ENCODE results near the gene KICS2. TPM values are rescaled to one million over a fixed set of nuclear protein-coding genes. Genes with fewer than 3 reads are reported as not detected.

Gene KICS2
- total and polyA plus RNA-seq, 9 of the 15 experiments (the other 6 are each of a cell fraction or from before 2014, with no cell fraction given): 2.3 to 6.4 (median 5.5) TPM

GRCh38 chr12:64269161-64269560, 47.1 kb upstream of the KICS2 start:
- H3K27ac ChIP-seq (ENCODE audit: extremely low read depth, low read depth, low read length): no peak overlapping the region
- H3K4me3 ChIP-seq: no peak overlapping the region
- TF ChIP-seq U2AF1 (optimal IDR thresholded peaks at IDR 0.05; ENCODE audit: low read depth, low read length) (no peak), HNRNPL (IDR thresholded peaks at IDR 0.05; ENCODE audit: low read depth, low read length) (no peak), ZBTB7A (IDR thresholded peaks at IDR 0.05; ENCODE audit: borderline replicate concordance, control insufficient read depth, low read depth, low read length) (no peak), ZNF431 (CRISPR knock-in tag; IDR thresholded peaks at IDR 0.05) (no peak), THAP12 (CRISPR knock-in tag; IDR thresholded peaks at IDR 0.05) (no peak), KDM2B (CRISPR knock-in tag; IDR thresholded peaks at IDR 0.05) (no peak)
- no peak overlapping the region for H3K4me2 ChIP-seq (ENCODE audit: insufficient read depth, low read length)
- FAIRE-seq (no peak), DNase-seq (ENCODE audit: extremely low read depth in 1 of 4, low spot score in 3 of 4) (no peak), ATAC-seq (no peak)
- no peak overlapping the region for H2AFZ ChIP-seq (ENCODE audit: low read depth, low read length)
- H3K4me1 ChIP-seq (replicated peaks in 1 of 2; ENCODE audit: control insufficient read depth in 2 of 2, insufficient read depth in 2 of 2, low read length in 2 of 2): no peaks in the 10 kb centered on the region
- no peaks in the 10 kb centered on the region for H3K36me3 ChIP-seq (ENCODE audit: control insufficient read depth, insufficient read depth, low read length)
- H3K9me1 ChIP-seq (ENCODE audit: control insufficient read depth, insufficient read depth, low read length): no peaks in the 10 kb centered on the region
- POLR2A ChIA-PET: interaction anchor here (0.7 kb wide), 1 partner anchor 429 kb away, joined by 3 read pairs; no protein-coding TSS in a partner anchor
- peaks cover 11 to 38% of the 10 kb centered on the region in 2 experiments; a peak in 4 of 5 replicates for H3K27me3 ChIP-seq (ENCODE audit: control insufficient read depth in 2 of 2, insufficient read depth in 2 of 2, low read length in 2 of 2)
- no peak overlapping the region for H3K9ac ChIP-seq (ENCODE audit: insufficient read depth in 1 of 2, low read depth in 2 of 2, low read length in 2 of 2)
- intact Hi-C loops (cut with micrococcal nuclease): no loop called here
- CTCF ChIA-PET (ENCODE audit: low intra/inter-chr PET ratio): no interaction called here
- H3K9me3 ChIP-seq (replicated peaks; ENCODE audit: control insufficient read depth, insufficient read depth, low read depth, low read length): no peaks in the 10 kb centered on the region
- H4K20me1 ChIP-seq (replicated peaks; ENCODE audit: control insufficient read depth, insufficient read depth, low read length): no peaks in the 10 kb centered on the region
- BruUV-seq (replicated peaks): no TSS peak
- in situ Hi-C loops (cut with MboI): loop anchor here (5.0 to 25.0 kb wide), 2 partner anchors 48 to 857 kb away; no protein-coding TSS in a partner anchor
- no peaks in the 10 kb centered on the region for H3K79me2 ChIP-seq (ENCODE audit: control insufficient read depth, insufficient read depth, low read length)
- WGBS (ENCODE audit: insufficient coverage, low coverage, missing lambda C conversion rate): 0% methylated on average over 2 of the region's 2 CpGs

All from K562 (cell line).